Osteoblast (primary cell): ENCODE data around the gene VAC14. TPM values are rescaled to one million over a fixed set of nuclear protein-coding genes. Genes with fewer than 3 reads are reported as not detected.

Source experiments
- DNase-seq: peaks from one replicate; pipeline ENCODE4 v3.0.0; 2011; ENCODE audit warnings: low spot score, mixed read lengths; ENCODE audit not compliant: insufficient read length; ENCODE audit errors: missing footprints
- H2AFZ ChIP-seq: 2 replicates; pipeline ENCODE4 v1.6.0; 2011; ENCODE audit warnings: mild to moderate bottlenecking, low read length
- H3K27ac ChIP-seq: 2 replicates; pipeline ENCODE4 v1.5.1; 2011; ENCODE audit warnings: mild to moderate bottlenecking, low read depth, low read length, moderate library complexity
- H3K27me3 ChIP-seq: 2 replicates; pipeline ENCODE4 v1.6.0; 2012; ENCODE audit warnings: mild to moderate bottlenecking, control low read depth, inconsistent platforms, low read length, moderate library complexity; ENCODE audit not compliant: insufficient read depth
- H3K36me3 ChIP-seq: 2 replicates; pipeline ENCODE4 v1.5.1; 2011; ENCODE audit warnings: mild to moderate bottlenecking, low read length, control low read depth, moderate library complexity; ENCODE audit not compliant: insufficient read depth
- H3K4me1 ChIP-seq: 2 replicates; pipeline ENCODE4 v1.5.1; 2011; ENCODE audit warnings: mild to moderate bottlenecking, low read length, control low read depth, moderate library complexity; ENCODE audit not compliant: insufficient read depth
- H3K4me2 ChIP-seq: 2 replicates; pipeline ENCODE4 v1.6.0; 2011; ENCODE audit warnings: mild to moderate bottlenecking, low read length; ENCODE audit not compliant: insufficient read depth
- H3K4me3 ChIP-seq: fragments of 200-600 bp; sonication (generic); 3 replicates; pipeline ENCODE4 v1.5.1; 2012; ENCODE audit warnings: mild to moderate bottlenecking, low read length, inconsistent platforms; ENCODE audit not compliant: insufficient read depth
- H3K79me2 ChIP-seq: 2 replicates; pipeline ENCODE4 v1.6.0; 2012; ENCODE audit warnings: mild to moderate bottlenecking, low read length, control low read depth, inconsistent platforms; ENCODE audit not compliant: insufficient read depth
- H3K9me3 ChIP-seq: 2 replicates; pipeline ENCODE4 v1.5.1; 2011; ENCODE audit warnings: low read depth, low read length, control low read depth
- H4K20me1 ChIP-seq: 2 replicates; pipeline ENCODE4 v1.6.0; 2012; ENCODE audit warnings: mild to moderate bottlenecking, low read length, control low read depth; ENCODE audit not compliant: insufficient read depth
- CTCF ChIP-seq: IDR thresholded peaks from 2 replicates; pipeline ENCODE4 v1.5.1; 2011; ENCODE audit warnings: mild to moderate bottlenecking, low read depth, low read length, moderate library complexity; ENCODE audit errors: extremely low read depth
- total RNA-seq: library from RNA; depleted of rRNA; stranded (reverse); fragments of >200 nt; gene quantifications from 2 replicates; pipeline ENCODE4 v1.2.3, GENCODE V29; 2012

The VAC14 gene
- total RNA-seq, 1 donor: 72.7 TPM

DNA sequence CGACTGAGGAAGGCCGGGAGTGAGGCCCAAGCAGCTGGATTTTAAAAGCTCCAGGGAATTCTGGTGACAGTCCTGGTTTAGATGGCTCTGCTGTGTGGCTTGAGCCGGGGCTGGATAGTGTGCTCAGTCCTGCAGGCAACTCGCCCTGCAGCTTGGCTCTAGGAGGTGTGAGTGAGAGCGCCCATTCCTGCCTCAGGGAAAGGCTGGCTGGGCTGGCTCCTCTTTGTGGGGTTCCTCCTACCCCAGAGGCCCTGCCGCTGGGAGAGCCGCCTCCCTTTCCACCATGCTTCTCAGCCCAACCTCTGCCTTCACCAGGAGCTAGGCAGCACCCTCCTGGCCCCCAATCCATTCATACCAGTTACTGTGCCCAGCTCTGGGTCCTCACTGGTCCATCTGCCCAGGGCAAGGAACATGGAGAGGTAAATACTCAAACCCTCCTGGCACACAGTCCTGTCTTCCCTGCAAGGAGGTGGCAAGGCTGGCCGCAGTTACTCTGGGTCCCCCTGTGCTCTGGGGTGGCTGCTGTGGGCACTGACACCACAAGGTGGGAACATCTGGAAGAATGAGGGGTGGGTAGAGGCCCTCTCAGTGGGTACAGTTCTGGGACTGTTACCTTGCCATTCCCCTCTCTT lies 47.1 kb downstream of the VAC14 start:
- no peaks in the 10 kb centered on the region for H3K27me3 ChIP-seq
- H3K9me3 ChIP-seq: no peaks in the 10 kb centered on the region
- no peaks in the 10 kb centered on the region for H4K20me1 ChIP-seq
- DNase-seq: no peak
- H3K4me1 ChIP-seq: peaks cover 52% of the 10 kb centered on the region
- peaks cover 11% of the 10 kb centered on the region for H3K79me2 ChIP-seq
- no peak for TF ChIP-seq CTCF
- H3K4me2 ChIP-seq: no peak overlapping the region
- no peak overlapping the region for H2AFZ ChIP-seq
- peak overlapping the region; percentile 79 for H3K27ac ChIP-seq
- peaks cover 9% of the 10 kb centered on the region for H3K36me3 ChIP-seq
- no peak overlapping the region for H3K4me3 ChIP-seq

GRCh38 chr16:70753228-70753627 lies 47.7 kb downstream of the VAC14 start:
- Histone ChIP-seq H3K27ac (peak overlapping the region; percentile 79), H3K4me2 (no peak overlapping the region), H3K4me1 (peaks cover 52% of the 10 kb centered on the region), H4K20me1 (no peaks in the 10 kb centered on the region), H3K79me2 (peaks cover 10% of the 10 kb centered on the region), H3K4me3 (no peak overlapping the region), H2AFZ (no peak overlapping the region), H3K36me3 (peaks cover 4% of the 10 kb centered on the region), H3K27me3 (no peaks in the 10 kb centered on the region), H3K9me3 (no peaks in the 10 kb centered on the region)
- DNase-seq: no peak
- no peak for TF ChIP-seq CTCF

DNA sequence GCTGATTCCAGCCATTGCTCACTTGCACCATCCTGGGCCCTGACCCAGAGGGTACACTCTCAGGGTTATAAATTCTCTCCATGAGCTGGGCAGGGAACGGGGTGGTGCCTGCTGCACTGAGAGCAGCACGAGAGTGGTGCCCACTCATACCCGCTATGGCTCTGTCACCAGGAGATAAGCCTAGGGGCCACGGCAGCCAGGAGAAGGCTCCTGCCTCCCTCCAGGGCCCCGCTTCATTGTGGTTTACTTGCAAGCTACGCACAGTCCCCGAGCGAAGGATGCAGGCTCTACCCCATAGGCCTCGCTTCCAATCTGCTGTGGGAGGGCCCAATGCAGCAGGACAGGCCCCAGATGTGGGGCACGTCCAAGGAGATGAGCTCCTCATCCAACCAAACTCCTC lies 48.5 kb downstream of the VAC14 start:
- TF ChIP-seq CTCF: no peak
- H3K79me2 ChIP-seq: peaks cover 15% of the 10 kb centered on the region
- H3K9me3 ChIP-seq: no peaks in the 10 kb centered on the region
- no peak for DNase-seq
- peak overlapping the region; percentile 79 for H3K27ac ChIP-seq
- no peaks in the 10 kb centered on the region for H4K20me1 ChIP-seq
- H3K4me1 ChIP-seq: peaks cover 53% of the 10 kb centered on the region
- no peaks in the 10 kb centered on the region for H3K36me3 ChIP-seq
- H3K27me3 ChIP-seq: no peaks in the 10 kb centered on the region
- no peak overlapping the region for H3K4me2 ChIP-seq
- no peak overlapping the region for H2AFZ ChIP-seq
- no peak overlapping the region for H3K4me3 ChIP-seq

- Histone ChIP-seq H3K4me3 (no peak overlapping the region), H3K4me1 (peaks cover 62% of the 10 kb centered on the region), H2AFZ (no peak overlapping the region), H3K27ac (peak overlapping the region; percentile 82), H4K20me1 (no peaks in the 10 kb centered on the region), H3K79me2 (peaks cover 11% of the 10 kb centered on the region), H3K36me3 (no peaks in the 10 kb centered on the region), H3K4me2 (peak overlapping the region; percentile 42), H3K9me3 (no peaks in the 10 kb centered on the region), H3K27me3 (no peaks in the 10 kb centered on the region)
- DNase-seq: no peak
- TF ChIP-seq CTCF: no peak
Measured at GRCh38 chr16:70751593-70751992, 49.4 kb downstream of the VAC14 start.
